NCI-H82 treated with DMSO at 0.1 percent for 48 hours (cell line): ENCODE results near the gene RIPPLY3.

Source experiments
- DNase-seq: peaks from one replicate; lab custom pipeline; 2025; ENCODE audit not compliant: unreplicated experiment; lab: John Stamatoyannopoulos, UW

Gene RIPPLY3

DNA sequence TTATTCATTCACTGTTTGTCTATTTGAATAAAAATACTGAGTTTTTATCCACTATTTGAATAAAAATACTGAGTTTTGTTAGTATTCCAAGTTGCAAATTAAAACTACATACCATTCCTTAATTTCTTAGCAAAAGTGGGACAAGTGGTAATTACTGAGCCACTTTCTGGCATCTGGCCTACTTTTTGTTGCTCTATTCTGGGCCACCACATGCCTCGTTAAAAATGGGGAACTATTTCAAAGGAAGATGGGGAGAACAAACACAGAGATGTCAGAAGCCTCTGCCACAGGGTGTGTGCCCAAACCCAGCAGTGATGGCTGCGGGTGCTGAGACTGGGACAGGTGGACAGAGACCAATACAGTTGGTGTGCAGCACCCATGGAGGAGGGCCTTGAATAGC, 51.8 kb downstream of the RIPPLY3 start:
- no peak for DNase-seq

DNA sequence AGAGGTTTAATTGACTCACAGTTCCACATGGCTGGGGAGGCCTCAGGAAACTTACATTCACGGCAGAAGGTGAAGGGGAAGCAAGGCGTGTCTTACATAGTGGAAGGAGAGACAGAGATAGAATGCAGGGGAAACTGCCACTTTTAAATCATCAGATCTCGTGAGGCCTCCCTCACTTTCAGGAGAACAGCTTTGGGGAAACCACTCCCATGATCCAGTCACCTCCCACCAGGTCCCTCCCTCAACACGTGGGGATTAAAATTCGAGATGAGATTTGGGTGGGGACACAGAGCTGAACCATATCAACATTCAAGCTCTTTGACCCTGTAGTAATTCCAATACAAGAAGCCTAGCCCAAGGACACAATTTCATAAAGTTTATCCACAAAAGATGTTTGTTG, 52.7 kb downstream of the RIPPLY3 start:
- DNase-seq: no peak

DNA sequence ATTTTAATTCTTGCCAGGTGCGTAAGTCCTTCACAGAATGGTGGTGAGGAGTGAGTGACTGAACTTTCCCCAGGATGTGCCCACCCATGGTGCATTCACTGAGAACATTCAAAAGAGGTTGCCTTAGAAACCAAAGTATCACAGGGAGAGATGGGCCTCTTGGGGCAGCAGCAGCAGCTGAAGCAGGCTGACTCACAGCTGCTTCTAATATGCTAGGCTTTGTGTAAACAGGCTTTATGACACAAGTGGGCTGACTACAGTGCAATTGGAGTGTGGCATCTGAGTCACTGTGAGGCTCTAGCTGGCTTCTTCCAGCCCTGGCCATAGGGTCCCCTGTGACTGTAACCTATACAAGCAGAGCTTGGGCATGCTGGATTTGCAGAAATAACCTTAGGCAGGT, 53.8 kb downstream of the RIPPLY3 start:
- peak; percentile 53 for DNase-seq

DNA sequence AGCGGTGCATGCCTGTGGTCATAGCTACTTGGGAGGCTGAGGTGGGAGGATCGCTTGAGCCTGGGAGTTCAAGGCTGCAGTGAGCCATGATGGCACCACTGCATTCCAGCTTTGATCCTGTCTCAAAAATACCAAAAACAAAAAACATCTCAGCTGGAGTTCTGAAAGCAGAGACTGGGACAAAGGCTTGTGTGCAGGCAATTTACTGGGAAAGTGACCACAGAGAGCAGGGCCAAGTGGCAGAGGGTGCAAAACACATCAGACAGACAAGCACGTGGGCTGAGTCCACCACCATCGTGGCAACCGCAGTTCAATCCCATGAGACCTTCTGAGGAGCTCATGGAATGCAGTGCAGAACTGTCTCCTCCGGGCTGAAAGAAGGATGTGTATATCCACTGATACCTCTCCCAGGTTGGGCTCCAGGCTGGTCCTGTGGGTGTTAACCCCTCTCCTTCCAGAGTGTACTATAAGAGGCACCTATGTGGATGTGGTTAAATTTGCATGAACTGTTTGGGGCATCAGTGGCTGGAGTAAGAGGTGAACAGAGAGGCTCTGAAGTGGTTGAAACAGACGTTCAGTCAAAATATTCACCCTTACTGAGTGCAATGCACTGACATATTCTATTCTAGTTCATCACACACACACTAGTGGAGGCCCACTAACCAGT, 55.6 kb downstream of the RIPPLY3 start:
- DNase-seq: no peak

DNA sequence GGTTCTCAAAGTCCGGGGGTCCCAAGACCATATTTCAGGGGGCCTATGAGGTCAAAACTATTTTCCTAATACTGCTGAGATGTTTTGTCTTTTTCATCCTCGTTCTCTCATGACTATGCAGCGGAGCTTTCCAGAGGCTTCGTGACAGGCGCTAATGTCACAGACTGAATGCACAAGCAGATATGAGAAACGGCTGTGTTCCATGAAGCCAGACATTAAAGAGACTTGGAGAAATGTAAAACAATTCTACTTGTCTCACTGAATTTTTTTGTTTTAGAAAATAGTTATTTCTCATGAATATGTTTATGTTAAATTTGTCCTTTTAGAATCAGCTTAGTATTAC, 56.1 kb downstream of the RIPPLY3 start:
- DNase-seq: no peak

DNA sequence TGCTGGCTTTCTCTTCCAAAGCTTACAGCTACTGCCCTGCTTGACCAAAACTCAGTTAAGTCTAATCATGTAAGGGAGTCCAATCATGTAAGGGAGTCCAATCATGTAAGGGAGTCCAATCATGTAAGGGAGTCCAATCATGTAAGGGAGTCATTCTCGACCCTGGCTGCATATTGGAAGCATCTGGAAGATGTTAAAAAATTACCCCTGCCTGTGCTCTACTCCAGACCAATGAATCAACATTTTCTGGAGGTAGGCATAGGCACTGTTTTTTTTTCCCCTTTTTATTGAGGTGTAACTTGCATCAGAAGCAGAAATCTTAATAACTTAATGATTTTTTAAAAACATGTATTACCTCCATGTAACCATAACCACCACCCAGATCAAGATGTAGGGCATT, 56.9 kb downstream of the RIPPLY3 start:
- DNase-seq: no peak

DNA sequence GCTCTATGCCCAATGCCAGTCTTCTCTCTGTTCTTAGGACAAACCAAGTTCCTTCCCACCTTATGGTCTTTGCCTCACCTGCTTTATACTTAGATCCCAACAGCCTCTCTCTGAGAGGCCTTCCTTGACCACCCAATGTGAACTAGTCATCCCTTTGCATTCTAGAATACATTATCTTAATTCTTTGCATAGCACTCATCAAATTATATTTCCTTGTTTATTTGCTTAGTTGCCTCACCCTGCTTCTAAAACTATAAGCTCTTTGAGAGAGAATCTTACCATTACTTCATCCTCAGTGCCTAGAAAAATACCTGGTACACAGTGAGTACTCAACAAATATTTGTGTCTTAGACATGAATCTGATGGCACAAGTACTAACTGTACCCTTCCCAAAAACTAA, 58.3 kb downstream of the RIPPLY3 start:
- DNase-seq: no peak

DNA sequence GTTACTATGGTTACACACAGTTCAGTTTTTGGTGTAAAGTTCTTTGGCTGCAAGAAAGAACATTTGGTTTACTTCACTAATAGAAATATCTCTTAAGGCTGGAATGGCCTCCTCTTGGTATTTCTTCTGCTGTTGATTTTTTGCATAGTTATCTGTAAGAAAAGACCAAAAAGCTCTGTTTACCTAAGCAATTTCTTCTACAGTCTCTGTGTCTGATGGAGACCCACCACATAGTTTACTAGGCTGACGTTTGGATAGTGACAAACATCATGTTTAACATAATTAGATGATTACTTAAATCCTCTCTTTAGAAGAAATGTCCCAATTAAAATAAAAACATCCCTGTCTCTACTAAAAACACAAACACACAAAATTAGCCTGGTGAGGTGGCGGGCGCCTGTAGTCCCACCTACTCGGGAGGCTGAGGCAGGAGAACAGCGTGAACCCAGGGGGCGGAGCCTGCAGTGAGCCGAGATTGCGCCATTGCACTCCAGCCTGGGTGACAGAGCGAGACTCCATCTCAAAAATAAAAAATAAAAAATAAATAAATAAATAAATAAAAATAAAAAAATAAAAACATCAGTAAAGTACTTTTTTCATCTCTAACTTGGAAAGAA, 59.2 kb downstream of the RIPPLY3 start:
- DNase-seq: no peak
